HG03469 (cell line): ENCODE results near the gene LRTM1.

Experiments used
- ATAC-seq: cut with Tn5 transposase; IDR thresholded peaks from one replicate; pipeline ENCODE4 v1.9.1; 2021; ENCODE audit warnings: mild to moderate bottlenecking, moderate library complexity, moderate number of reproducible peaks; ENCODE audit not compliant: unreplicated experiment

LRTM1 gene

DNA sequence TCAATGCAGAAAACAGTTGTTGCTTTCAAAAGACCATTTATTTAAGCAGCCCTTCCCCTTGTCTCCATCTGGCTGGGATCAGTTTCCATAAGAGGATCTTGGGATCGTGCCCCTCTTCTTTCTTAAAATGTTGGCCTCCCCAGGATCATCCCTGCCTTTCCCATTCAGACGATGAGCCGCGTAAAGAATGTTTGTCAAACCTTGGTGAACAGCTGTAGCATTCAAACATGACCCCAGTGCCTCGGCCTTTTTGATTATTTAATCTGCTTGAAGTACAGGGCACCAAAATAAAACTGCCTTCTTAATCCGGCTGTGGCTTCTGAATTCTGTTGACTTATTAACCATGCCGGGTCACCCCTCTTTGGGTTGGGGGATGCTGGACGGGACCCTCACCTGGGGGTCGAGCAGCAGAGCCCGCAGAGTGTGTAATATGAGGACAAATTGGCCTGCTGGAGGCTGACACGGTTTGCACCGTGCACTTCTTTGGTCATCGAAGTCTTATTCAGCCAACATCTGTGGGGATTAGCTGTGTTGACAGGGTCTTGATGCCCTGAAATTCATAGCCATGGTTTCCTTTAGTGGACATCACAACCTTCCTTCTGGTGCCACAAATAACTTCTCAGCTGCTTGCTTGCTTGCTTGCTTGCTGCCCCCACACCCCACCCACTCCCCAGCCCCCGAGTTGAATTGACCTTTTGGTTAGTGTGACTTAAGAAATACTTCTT lies at the start of gene LRTM1:
Gene LRTM1 (minus strand): TSS at position 14 of the 725 bp plus-strand sequence. CDS start 148 bp downstream, outside the sequence.
- no peak for ATAC-seq

DNA sequence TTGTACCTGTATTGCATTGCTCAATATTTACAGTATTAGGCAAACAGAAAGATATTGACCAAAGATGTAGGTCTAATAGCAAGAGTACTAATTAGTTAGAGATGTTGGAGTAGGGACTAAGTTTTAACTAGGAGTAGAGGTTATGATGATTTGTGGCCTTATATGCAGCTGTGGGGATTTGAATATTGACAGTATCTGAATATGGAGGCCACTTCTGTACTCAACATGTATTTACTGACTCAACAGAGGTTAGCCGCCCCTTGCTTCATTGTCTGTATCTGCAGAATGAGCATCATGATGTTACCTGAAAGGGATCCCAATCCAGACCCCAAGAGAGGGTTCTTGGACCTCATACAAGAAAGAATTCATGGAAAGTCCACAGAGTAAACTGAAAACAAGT lies 49.6 kb upstream of the LRTM1 start:
- no peak for ATAC-seq

DNA sequence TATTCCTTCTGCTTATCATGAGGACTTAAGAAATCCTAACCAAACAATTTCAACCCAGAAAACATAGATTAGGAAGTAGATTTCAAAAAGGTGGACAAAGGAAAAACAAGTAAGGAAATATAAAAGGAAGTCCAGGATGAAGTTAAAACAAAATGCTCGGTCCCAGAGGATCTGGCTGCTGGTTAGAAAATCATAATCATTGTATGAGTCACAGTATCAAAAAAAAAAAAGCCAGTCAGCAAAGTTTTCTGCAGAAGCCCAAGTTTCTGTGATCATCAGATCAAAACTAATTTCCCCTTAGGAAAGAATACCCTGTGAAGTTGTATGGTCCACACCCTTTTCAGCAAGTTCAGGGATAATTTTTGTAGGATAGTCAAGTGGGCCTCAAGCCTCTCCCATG lies 43.0 kb upstream of the LRTM1 start:
- ATAC-seq = no peak

DNA sequence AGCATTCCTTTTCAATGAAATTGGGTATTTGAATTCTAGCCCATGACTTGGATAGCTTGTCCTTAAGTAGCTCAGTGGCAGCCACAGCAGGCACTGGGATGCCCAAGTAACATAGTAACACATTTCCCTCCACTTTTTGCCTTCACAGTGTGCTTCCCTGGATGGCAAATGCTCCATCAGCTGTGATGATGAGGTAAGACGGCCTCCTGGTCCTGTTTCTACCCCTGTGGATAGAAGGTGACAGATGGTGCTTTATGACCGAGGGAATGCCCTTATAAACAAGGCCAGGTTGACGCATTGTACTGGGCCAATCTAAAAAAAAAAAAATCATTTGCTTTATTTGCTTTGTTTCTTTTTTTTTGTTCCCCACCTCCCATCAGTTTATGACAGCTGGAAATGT lies 41.8 kb upstream of the LRTM1 start:
- ATAC-seq = no peak

DNA sequence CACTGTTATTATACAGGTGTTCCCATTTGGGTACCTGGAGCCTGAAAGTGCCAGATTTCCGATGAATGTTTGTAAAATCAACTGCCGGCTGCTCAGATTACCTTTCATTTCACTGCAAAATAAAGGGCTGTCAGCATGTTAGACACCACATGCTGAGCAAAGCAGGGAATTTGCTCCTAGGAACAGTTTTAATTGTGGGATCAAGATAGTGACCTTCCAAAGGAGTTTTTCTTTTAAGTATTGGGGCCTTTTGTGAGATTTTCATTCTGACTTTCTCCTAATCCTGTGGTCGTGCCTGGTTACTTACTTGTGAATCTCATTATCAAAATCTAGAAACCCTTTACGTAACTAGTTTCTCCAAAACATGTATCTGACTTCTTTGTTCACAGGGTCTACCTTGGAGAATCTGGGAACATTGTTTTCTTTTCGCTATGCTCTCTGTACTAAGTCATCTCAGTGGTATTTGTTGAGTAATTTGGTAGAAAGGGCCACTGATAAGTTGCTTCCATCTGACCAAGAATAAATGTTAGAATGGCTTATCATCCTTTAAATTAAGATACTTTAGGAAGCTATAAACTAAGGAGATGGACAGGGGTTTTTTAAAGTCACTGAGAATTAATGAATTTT lies 40.8 kb upstream of the LRTM1 start:
- no peak for ATAC-seq

DNA sequence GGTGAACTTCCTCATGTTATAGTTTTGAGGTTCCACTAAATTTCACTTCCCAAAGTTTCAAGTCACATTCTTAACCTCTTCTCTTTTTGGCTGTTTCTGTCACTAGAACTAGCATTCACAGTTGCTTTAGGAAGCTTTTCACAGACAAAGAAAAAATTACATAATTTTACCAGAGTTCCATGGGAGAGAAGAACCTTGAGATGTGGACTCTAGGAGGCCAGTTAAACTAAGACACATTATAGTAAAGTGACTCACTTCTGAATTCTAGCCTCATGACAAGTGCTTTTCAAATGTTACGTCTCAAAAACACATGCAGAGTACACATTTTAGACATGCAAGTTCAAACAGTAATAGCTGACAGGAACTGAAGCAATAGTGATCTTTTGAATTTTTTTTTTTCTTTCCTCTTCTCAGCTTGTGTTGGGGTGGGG lies 39.9 kb upstream of the LRTM1 start:
- no peak for ATAC-seq

DNA sequence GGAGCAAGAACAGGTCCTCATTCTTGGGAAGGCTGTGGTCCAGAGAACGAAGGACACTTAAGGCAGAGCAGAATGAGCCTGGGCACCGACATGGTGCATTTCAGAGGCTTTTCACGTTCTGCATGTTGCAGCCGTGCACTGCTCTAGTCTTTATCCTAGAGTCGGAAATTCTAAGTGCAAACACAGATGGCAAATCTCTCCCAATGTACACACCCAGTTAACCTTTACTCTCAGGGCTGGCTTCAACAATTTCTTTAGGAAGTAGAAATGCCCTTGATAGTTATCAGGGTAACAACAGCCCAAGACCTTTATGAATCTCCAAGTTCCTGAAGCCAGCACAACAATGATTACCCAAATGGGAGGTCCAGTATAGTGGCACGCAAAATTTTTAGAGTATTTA lies 39.1 kb upstream of the LRTM1 start:
- ATAC-seq = no peak

DNA sequence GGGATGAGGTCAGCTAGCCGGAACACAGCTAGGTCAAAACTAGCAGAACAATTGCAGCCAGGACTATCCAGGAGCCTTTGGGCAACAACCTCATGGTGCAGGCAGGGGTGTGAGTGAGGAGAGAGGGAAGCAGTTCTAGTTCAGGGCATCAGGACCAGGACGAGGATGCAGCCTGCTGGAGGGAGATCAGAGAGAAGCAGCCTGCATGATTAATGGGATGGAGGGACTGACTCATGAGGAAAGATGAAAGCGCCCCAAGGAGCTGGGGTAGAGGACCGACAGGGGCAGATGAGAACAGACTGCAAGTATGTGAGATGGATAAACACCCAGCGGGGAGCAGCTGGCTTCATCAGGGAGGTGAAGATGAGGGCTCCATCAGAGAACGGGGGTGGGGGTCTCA lies 37.9 kb upstream of the LRTM1 start:
- no peak for ATAC-seq

DNA sequence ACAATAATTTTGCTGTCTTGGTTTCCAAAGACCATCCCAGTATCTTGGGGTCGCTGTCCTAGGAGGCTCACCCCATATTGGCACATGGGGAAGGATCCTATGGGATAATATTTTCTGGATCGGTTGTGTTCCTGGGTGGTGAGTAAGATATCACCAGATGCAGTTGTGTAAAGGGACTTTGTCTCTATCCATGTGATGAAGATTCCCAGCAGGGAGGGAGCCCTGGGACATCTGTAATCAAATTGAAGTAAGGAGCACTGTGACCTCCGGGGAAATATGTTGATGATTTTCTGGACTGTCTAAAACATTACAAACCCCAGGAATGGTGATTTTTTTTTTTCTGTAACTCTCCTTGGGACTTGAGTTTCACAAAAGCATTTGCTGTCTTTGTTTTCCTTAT lies 36.2 kb upstream of the LRTM1 start:
- no peak for ATAC-seq

DNA sequence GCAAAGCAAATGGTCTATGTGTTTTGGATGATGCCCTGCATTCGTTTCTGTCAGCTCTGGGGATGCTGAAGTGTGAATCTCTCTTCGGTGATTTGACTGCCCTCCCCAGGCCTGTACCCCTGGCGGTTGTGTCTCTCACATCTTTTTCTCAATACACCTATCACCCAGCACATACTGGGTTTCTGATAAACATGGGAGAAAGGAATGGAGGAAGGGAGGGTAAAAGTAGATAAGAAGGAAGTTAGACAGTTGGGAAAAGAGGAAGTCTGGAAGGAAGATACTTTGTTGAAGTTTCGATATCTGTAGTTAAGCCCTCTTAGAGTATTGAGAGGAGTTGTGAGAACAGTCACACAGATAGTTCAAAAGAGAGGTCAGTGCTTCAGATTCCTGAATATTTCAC lies 35.8 kb upstream of the LRTM1 start:
- no peak for ATAC-seq

DNA sequence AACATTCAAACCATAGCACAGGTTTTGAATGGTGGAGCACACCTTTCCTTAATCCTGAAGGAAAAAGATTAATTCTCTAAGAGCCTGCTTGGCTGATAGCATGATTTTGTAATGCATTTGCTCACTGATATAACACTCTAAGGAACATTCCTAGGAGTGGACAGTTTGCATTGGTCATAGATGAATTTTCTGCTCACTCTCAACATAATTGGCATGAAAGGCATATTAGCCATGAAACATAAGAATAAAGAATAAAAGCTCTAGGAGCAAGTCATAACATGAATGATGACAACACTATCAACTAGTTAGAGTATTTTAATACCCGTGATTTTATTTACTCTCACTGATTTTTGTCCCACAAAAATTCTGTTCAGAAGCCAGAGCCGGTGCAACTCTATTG lies 34.3 kb upstream of the LRTM1 start:
- no peak for ATAC-seq

DNA sequence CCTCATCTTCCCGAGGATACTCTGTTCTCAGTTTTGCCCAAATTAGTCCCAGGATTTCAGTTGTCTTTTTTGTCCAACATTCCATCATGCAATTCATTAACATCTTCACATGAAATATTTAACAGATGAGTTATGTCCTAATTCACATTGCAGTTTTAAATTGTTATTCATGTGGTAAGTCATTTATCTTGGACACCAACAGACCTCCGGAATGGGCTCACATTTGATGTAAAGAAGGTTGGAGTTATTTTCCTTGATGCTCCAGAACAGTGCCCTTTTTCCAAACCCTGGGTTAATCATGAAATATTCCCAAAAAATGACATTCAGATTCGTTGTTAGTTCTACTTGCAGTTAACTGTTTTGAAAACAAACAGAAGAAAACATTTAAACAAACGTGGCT lies 32.8 kb upstream of the LRTM1 start:
- ATAC-seq = no peak

DNA sequence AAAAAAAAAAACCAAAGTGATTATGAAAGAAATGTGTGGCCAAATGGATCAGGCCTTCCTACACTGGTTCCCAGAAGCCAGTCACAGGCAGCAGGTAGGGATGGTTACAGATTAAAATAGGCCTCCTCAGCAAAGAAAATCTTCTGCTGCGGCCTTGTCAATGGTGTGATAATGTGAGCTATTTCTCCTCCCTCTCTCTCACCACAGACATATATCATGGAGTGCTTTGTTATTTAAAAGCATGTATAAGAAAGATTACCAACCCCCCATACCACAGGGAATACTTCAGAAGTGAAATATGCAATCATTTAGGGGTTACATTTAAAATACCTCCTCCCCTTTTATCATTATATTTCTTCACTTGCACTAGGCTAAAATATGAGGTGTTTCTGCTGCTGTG lies 32.2 kb upstream of the LRTM1 start:
- ATAC-seq = no peak

DNA sequence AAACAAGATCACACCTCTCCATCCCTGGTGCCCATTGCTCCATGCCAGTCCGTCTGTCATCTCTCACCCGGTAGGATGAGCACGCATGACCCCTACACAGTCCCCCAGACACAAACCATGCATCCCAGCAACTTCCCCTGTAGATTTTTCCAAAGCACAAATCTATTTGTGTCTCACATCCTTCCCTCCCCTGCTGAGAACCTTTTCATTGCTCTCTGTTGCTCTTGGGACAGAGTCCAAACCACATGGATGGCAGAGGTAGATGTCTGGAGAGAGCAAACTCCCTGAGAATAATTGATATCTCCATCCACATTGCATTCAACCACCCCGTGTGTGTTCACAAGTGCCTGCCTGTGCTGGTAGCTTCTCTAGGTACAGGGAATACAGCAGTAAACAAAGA lies 29.9 kb upstream of the LRTM1 start:
- ATAC-seq = no peak

DNA sequence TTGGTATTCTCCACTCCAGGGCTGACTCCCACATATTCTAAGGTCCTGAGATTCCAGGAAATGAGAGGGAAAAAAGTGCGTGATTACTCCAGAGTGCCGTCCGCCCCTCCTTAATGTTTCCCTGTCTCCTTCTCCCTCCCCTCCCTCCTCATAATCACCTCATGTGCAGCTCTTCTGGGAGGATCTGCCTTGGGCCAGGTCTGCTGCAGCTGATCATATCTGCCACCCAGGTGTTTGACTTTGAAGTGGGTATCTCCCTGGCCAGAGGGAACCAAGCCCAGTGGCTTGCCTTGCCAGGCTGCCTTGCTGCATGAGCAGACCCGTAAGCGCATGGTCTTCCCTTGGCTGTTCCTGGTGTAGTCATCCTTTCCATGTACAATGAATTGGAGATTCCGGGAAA lies 28.1 kb upstream of the LRTM1 start:
- no peak for ATAC-seq

DNA sequence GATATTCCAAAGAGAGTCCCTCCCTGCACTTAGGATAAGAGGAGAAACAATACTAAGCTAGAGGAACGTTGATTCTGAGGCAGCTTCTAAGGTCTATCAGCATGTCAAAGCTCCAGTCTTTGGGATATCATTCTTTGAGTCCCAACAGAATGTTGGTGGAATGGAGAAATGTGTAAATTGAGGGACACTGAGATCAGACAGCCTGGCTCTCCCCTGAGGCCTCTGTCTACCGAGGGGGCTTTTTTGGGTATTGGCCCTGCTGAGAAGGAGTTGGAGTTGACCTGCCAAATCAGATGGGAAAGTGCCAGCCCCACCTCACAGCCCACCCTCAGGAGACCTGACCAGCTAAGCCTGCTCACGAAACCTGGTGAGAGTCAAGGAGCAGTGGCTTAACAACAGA lies 27.6 kb upstream of the LRTM1 start:
- ATAC-seq = no peak

DNA sequence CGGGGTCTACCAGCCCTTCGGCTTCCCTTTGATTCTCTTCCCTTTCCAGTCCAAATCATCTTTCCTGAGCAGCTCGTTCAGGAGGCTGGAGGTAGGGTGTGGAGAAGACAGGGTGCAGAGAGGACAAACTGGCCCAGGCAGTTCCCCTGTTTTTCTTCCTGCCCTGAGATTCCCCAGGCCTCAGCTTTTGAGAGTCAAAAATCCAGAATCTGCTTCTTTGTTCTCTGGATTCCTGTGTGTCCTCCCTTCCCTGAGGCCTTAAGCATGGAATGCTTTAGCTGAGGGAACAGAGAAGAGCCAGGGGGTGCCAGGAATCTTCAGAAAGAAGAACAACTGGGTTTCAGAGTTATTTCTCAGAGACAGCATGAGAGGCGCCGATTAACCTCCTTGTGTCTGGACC lies 26.7 kb upstream of the LRTM1 start:
- ATAC-seq = no peak

DNA sequence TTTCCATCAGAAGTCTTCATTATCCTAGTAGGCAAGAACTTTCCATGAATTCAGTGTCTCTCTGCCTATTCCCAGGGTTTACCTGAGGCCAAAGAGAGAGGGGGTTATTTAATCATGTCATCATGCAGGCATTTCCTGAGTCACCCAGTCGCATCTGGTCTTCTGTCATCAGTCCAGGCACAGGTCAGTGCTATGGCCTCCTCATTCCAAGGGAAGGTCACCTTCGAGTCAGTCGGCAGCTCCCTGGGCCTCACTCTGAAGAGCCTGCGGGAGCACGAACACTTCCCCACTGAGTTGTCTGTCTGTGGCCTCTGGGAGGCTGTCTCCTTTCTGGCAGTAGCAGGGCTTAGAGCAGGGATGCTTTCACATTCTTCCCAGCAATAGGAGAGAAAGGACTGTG lies 26.2 kb upstream of the LRTM1 start:
- no peak for ATAC-seq

DNA sequence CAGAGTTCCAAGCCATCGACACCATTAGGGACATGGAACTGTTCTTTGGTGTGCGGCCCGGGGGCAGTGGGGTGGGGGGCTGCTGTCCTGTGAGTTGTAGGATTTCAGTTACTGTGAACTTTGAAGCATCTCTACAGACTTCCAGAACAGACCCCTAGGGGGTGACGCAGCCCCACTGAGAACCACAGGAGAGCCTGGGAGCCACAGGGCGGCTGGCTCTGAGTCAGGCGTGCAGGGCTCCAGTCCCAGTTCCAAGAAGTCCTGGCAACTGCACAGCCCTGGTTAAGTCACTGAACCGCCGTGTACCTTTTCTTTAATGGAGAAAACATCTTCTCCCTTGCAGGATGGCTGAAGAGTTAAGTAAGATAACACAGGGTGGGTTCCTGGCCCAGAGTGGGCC lies 23.5 kb upstream of the LRTM1 start:
- ATAC-seq = no peak

DNA sequence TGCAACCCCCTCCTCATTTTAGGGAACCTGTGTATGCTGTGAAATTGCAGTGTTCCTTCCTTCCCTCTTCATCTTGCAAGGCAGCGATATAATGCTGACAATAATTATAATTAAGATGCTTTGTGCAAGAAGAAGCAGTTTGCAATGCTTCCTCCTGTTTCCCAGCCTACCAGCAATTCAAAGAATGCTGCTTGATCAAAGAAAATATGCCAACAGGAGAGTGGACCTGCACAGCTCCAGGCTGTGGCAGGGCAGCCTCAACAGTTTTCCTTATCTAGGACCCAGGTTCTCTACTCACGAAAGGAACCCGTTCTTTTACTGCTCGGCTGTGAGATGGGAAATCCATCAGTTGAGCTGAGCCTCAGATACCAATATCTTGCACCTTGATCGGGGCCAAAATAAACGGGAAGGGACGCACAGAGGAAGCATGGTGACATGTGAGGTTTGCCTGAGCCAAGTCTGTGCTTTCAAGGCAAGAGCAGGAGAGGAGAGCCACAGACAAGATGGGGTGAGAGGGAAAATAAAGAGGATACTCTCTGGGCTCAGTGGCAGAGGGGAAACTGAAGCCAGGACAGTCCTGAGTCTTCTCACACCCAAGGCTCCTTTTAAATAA lies 22.6 kb upstream of the LRTM1 start:
- ATAC-seq = no peak

DNA sequence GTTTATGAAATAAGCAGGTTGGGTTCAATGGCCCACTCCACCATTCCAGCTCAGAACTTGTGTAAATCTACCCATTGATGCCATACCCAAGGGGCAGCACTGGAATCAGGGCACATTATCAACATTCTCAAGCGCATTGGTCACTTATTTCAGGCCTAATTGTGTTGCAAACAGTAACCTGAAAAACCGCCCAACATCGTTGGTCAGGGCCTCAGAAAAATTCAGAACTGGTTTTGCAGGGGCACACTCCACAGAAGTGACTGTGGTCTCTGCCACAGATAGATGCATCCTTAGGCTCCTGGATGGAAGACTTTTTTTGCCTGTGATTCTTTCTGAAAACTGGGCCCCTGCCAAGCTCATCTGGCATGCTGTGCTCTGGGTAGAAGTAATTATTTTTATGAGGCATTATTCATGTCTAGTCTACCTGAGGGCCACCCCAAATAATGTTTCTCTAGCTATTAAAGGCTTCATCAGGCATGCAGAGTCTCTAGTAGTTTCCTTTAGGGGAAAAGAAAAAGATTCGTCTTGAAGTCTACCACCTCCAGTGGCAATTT lies 21.7 kb upstream of the LRTM1 start:
- no peak for ATAC-seq

DNA sequence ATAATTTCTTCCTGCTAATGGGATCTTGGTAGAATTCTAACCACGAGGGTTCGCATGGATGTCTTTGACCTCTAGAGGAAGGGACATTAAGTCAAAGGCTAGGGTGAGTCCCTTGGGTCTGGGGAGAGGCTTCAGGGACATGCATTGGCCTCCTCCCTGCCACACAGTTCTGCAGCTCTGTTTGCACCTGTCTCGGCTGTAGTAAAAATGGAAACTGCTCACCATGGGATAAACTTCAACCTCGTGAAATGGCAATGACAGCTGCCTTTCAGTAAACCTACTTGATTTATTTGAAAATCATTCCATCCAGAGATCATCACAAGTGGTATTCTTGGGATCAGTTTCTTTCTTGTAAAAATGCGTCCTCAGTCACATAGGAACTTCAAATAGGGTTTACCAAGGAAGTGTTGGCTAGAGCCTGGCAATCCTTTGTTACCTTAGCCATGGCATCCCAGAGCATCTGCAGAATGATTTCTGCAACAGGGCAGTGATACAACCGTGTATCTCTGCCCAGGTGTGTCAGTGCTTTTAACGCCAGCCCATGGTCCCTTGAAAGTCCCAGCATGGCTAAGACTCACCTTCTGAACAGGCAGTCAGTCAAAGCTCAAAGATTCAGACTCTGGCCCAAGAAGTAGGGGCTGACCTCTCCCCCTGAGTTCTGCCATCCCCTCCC lies 14.0 kb upstream of the LRTM1 start:
- ATAC-seq = no peak
